ENCODE measurements around the gene GBX2. TPM values are rescaled to one million over a fixed set of nuclear protein-coding genes. Genes with fewer than 3 reads are reported as not detected.
"Not testable (repeated sequence)": the region's sequence is repeated elsewhere in the genome, so short reads cannot be mapped to it uniquely, and the experiment has no call there.

Gene GBX2
- total RNA-seq, 1 experiment from 2014 or later = not detected

GRCh38 chr2:236146436-236146835, 21.8 kb downstream of the GBX2 start:
- no peaks in the 10 kb centered on the region for H3K9me3 ChIP-seq
- no peaks in the 10 kb centered on the region for H3K36me3 ChIP-seq
- no peak for DNase-seq
- H3K27me3 ChIP-seq = no peaks in the 10 kb centered on the region
- H3K4me3 ChIP-seq = no peak overlapping the region

- DNase-seq = no peak
- no peaks in the 10 kb centered on the region for H3K27me3 ChIP-seq
- H3K36me3 ChIP-seq = no peaks in the 10 kb centered on the region
- H3K9me3 ChIP-seq = no peaks in the 10 kb centered on the region
- no peak overlapping the region for H3K4me3 ChIP-seq
Measured at GRCh38 chr2:236143811-236144210, 24.4 kb downstream of the GBX2 start.

- not testable (repeated sequence) for H3K4me3 ChIP-seq, DNase-seq
Measured at GRCh38 chr2:236141616-236142015, 26.6 kb downstream of the GBX2 start.

DNA sequence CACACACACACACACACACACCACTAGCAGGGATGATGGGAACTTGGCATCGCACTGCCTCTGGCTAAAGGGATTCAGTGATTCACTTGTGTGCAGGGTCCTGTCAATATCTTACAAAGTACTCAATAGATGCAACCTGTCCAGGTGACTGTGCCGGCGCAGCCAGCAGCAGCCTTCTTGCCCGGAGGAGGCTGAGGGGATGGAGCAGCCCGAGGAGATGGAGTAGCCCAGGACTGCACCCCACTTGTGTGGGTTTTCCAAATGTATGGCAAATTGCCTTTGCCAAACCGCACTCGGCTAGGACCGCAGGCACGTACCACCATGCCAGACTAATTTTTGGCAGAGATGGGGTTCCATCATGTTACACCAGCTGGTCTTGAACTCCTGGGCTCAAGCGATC, 31.1 kb downstream of the GBX2 start:
- no peaks in the 10 kb centered on the region for H3K36me3 ChIP-seq
- no peak for DNase-seq
- no peaks in the 10 kb centered on the region for H3K27me3 ChIP-seq
- H3K4me3 ChIP-seq = no peak overlapping the region
- H3K9me3 ChIP-seq = no peaks in the 10 kb centered on the region

More at GRCh38 chr2:236141616-236142015, 26.6 kb downstream of the GBX2 start:
- H3K9me3 ChIP-seq, H3K27me3 ChIP-seq, H3K36me3 ChIP-seq: not testable (repeated sequence)

DNA sequence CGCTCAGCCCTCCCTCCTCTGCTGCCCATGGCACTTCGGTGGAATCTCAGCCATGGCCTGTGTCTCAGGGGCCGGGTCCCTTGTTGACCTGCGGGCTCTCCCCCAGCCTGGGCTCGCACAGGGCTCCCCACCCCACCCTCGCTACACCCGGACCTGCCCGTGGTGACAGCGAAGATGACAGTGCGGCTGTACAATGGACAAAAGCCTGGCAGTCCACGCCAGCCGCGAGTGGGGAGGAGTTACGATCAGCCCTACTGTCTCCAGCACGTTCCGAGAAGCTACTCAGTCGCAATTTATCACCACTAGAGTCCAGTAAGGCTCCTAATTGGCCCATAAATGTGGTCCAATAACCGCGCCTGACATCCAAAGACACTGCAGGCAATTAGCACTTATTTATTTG, 31.6 kb downstream of the GBX2 start:
- H3K27me3 ChIP-seq = no peaks in the 10 kb centered on the region
- H3K4me3 ChIP-seq = no peak overlapping the region
- no peaks in the 10 kb centered on the region for H3K36me3 ChIP-seq
- no peaks in the 10 kb centered on the region for H3K9me3 ChIP-seq
- DNase-seq = no peak

DNA sequence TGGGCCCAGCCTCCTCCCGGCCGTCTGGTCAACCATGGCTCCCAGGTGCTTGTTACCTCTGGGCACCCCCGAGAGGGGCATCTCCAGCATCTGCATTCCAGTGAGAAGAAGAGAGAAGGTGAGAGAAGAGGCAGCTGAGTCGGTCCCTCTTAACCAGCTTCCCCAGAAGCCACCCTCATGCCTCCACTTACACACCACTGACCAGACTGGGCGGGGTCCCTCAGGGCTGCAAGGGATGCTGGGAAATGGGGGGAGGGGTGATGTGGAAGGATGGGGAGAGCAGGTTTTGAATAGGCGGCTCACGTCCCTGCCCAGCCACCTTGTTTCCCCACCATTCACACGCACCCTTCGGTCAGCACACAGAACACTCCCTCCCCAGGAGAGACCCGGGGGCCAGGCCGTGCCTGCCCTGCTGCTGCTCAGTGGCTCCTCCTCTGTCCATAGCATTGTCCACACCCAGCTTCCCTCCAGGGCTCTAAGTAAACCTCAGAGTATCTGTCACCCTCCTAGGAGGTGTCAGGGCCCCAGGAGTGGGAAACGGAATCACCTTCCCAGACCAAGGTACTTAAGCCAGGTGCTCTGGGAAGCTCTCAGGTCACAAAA, 34.7 kb downstream of the GBX2 start:
- Histone ChIP-seq H3K9me3 (no peaks in the 10 kb centered on the region), H3K4me3 (no peak overlapping the region), H3K36me3 (no peaks in the 10 kb centered on the region), H3K27me3 (no peaks in the 10 kb centered on the region)
- no peak for DNase-seq

GRCh38 chr2:236131073-236131692, 37.0 kb downstream of the GBX2 start:
- H3K27me3 ChIP-seq = no peaks in the 10 kb centered on the region
- H3K36me3 ChIP-seq = no peaks in the 10 kb centered on the region
- DNase-seq = no peak
- H3K9me3 ChIP-seq = no peaks in the 10 kb centered on the region
- no peak overlapping the region for H3K4me3 ChIP-seq

GRCh38 chr2:236130349-236130998, 37.7 kb downstream of the GBX2 start:
- Histone ChIP-seq H3K4me3 (no peak overlapping the region), H3K9me3 (no peaks in the 10 kb centered on the region), H3K27me3 (no peaks in the 10 kb centered on the region), H3K36me3 (no peaks in the 10 kb centered on the region)
- no peak for DNase-seq

- Histone ChIP-seq H3K36me3 (no peaks in the 10 kb centered on the region), H3K27me3 (no peaks in the 10 kb centered on the region), H3K4me3 (no peak overlapping the region), H3K9me3 (no peaks in the 10 kb centered on the region)
- no peak for DNase-seq
Measured at GRCh38 chr2:236129935-236130334, 38.3 kb downstream of the GBX2 start.

DNA sequence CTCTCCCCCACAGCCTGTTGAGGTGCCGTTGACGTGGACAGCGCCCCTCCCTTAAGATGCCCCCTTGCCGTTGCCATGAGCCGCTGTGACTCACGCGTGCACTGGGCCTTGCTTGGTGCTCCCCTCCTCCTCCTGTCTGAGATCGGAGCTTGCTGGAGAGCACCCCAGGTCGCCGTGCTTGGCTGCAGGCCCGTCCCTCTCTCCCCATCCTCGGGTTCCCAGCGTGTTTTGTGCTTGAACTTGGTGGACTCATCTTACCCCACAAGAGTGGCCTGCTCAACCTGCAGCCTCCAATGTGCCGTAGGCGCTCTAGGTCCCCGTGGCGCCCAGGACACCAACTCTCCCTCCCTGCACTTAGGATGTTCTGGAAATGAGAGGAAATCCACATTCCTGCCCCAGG, 39.9 kb downstream of the GBX2 start:
- H3K36me3 ChIP-seq = no peaks in the 10 kb centered on the region
- no peak for DNase-seq
- no peak overlapping the region for H3K4me3 ChIP-seq
- H3K27me3 ChIP-seq = no peaks in the 10 kb centered on the region
- no peaks in the 10 kb centered on the region for H3K9me3 ChIP-seq

- Histone ChIP-seq H3K27me3 (no peaks in the 10 kb centered on the region), H3K4me3 (no peak overlapping the region), H3K9me3 (no peaks in the 10 kb centered on the region), H3K36me3 (no peaks in the 10 kb centered on the region)
- DNase-seq = no peak
Measured at GRCh38 chr2:236127010-236127409, 41.2 kb downstream of the GBX2 start.

DNA sequence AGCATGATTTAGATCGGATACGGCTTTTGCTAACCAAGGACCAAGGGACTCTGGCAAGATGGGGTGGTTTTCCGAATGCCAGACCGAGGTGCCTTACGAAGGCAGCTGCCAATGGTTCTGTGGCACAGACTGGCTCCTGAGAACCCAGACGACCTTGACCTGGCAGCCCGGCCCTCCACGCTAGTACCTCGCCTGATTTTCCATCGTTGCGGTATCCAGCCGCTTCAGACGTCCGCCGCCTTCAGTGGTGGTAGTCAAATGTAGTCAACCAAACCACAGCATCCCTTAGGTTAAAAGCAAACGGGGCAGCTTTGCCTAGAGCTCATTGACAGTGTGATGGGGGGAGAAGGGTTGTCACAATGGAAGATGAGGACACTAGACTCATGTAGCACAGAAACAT, 42.6 kb downstream of the GBX2 start:
- Histone ChIP-seq H3K4me3 (no peak overlapping the region), H3K36me3 (no peaks in the 10 kb centered on the region), H3K27me3 (no peaks in the 10 kb centered on the region), H3K9me3 (no peaks in the 10 kb centered on the region)
- DNase-seq = no peak

- Histone ChIP-seq H3K9me3 (no peaks in the 10 kb centered on the region), H3K36me3 (no peaks in the 10 kb centered on the region), H3K27me3 (no peaks in the 10 kb centered on the region), H3K4me3 (no peak overlapping the region)
- no peak for DNase-seq
Measured at GRCh38 chr2:236124182-236124893, 43.8 kb downstream of the GBX2 start.

DNA sequence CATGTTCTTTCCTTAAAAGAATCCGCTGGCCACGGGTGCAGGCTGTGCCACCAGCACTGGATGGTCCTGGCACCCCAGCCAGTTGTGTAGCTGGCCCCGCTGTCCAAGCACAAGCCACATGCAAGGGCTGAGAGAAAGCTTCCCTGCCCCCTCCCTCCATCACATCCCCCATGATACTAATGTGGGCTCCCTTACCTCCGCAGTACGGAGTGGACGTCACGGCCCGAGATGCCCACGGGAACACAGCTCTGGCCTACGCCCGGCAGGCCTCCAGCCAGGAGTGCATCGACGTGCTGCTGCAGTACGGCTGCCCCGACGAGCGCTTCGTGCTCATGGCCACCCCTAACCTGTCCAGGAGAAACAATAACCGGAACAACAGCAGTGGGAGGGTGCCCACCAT, 44.5 kb downstream of the GBX2 start:
- Histone ChIP-seq H3K4me3 (no peak overlapping the region), H3K36me3 (no peaks in the 10 kb centered on the region), H3K27me3 (no peaks in the 10 kb centered on the region), H3K9me3 (no peaks in the 10 kb centered on the region)
- DNase-seq = no peak

DNA sequence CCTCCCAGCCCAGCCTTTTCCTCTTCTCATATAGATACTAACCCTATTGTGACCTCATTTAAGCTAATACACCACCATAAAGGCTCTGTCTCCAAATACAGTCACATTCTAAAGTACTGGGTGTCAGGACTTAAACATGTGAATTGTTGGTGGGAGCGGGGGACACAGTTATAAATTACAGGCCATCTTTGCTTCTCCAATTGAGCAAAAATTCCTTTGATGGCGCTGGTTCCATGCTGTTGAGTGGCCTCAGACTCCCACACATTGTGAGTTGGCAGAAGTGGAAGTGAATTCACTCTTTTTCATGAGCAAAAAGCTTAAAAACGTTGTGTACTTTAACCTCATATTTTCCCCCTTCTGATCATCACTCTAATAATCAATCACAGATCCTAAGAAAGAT, 46.0 kb downstream of the GBX2 start:
- no peaks in the 10 kb centered on the region for H3K27me3 ChIP-seq
- no peaks in the 10 kb centered on the region for H3K36me3 ChIP-seq
- H3K9me3 ChIP-seq = no peaks in the 10 kb centered on the region
- no peak overlapping the region for H3K4me3 ChIP-seq
- DNase-seq = no peak

GRCh38 chr2:236121546-236121945, 46.6 kb downstream of the GBX2 start:
- no peaks in the 10 kb centered on the region for H3K36me3 ChIP-seq
- no peaks in the 10 kb centered on the region for H3K9me3 ChIP-seq
- no peaks in the 10 kb centered on the region for H3K27me3 ChIP-seq
- DNase-seq = no peak
- H3K4me3 ChIP-seq = no peak overlapping the region

DNA sequence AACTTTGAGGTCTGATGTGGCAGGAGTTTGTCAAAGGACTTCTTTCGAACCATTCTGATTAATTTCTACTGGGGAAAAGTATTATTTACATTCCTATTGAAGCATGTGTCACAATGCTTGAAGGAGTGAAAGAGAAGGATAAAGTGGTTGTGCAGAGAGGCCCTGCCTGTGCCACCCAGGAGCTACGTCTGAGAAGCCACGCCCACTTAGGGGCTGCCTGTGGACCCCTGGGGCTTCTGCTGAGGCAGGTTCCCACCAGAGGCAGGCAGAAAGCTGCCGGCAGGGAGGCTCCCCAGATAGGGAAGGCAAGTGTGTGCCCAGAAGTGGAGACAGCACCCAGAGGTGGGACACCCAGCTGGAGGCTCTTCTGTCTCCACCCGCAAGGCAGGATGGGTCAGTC, 47.4 kb downstream of the GBX2 start:
- Histone ChIP-seq H3K9me3 (no peaks in the 10 kb centered on the region), H3K27me3 (no peaks in the 10 kb centered on the region), H3K4me3 (no peak overlapping the region), H3K36me3 (no peaks in the 10 kb centered on the region)
- no peak for DNase-seq
